Stomach (tissue), 9 donors: ENCODE data around the gene ACR. TPM values are rescaled to one million over a fixed set of nuclear protein-coding genes. Genes with fewer than 3 reads are reported as not detected.

ENCODE experiments used
- DNase-seq, 2 donors: peaks; one replicate each; pipeline versions ENCODE4 v3.0.0 to v3.0.0-alpha.2; 2013 to 2019
- H3K27ac ChIP-seq, 5 donors: fragments of 200-600 bp in 4 of 5; sonication (generic) in 4 of 5; one replicate each; pipeline ENCODE4 v1.5.1; 2013 to 2019; ENCODE audit warnings: mild to moderate bottlenecking in 1 of 5, moderate library complexity in 1 of 5
- H3K27me3 ChIP-seq, 3 donors: fragments of 200-600 bp; sonication (generic); one replicate each; pipeline ENCODE4 v1.5.1; 2017 to 2019; ENCODE audit warnings: mixed run types in 1 of 3
- H3K36me3 ChIP-seq, 4 donors: fragments of 200-600 bp; sonication (generic); 1 replicate in 3 of 4; 2 replicates in 1 of 4; pipeline ENCODE4 v1.5.1; 2016 to 2019
- H3K4me1 ChIP-seq, 4 donors: fragments of 200-600 bp; sonication (generic); one replicate each; pipeline ENCODE4 v1.5.1; 2016 to 2019
- H3K4me3 ChIP-seq, 4 donors: fragments of 200-600 bp; sonication (generic) in 3 of 4; one replicate each; pipeline ENCODE4 v1.5.1; 2016 to 2019; ENCODE audit warnings: mild to moderate bottlenecking in 1 of 4
- H3K9me3 ChIP-seq, 4 donors: fragments of 200-600 bp; sonication (generic); one replicate each; pipeline ENCODE4 v1.5.1; 2016 to 2019
- CTCF ChIP-seq, 7 experiments: fragments of 450-650 bp in 4 of 7; fragments of 200-600 bp in 3 of 7; sonication (generic) in 3 of 7; IDR thresholded peaks; one replicate each; pipeline ENCODE4 v1.5.1; 2016 to 2019; ENCODE audit warnings: antibody characterized with exemption in 7 of 7, control low read depth in 2 of 7, mild to moderate bottlenecking in 1 of 7
- EP300 ChIP-seq: sonication (generic); formaldehyde crosslinking; IDR thresholded peaks from one replicate; pipeline ENCODE4 v1.6.1; 2017; ENCODE audit warnings: antibody characterized with exemption
- POLR2A ChIP-seq, 4 donors: fragments of 450-650 bp; IDR thresholded peaks; one replicate each; pipeline ENCODE4 v1.6.1; 2016; ENCODE audit warnings: antibody characterized with exemption in 4 of 4, control low read depth in 2 of 4, mild to moderate bottlenecking in 1 of 4, moderate library complexity in 1 of 4
- POLR2AphosphoS5 ChIP-seq, 3 donors: sonication (generic); formaldehyde crosslinking; IDR thresholded peaks; one replicate each; pipeline ENCODE4 v1.6.1; 2016; ENCODE audit warnings: antibody characterized with exemption in 3 of 3
- WGBS, 5 donors: extraction: QIAGEN DNeasy Blood & Tissue Kit in 3 of 5; methylation state at CpG; one replicate each; pipeline versions ENCODE4 v1.1.5 to v1.1.7; 2013 to 2018; 5-methylcytosine and 5-hydroxymethylcytosine counted together
- intact Hi-C: fragments of 100-400 bp; cut with DNase I; formaldehyde crosslinking; loops from one replicate; pipeline ENCODE4 v1.15.1; 2023; ENCODE audit warnings: low total_unique reads
- polyA plus RNA-seq, 3 donors: library from polyadenylated mRNA; stranded (reverse); fragments of 200-250 nt; gene quantifications; one replicate each; pipeline ENCODE4 v1.2.3, GENCODE V29; 2013
- total RNA-seq, 5 donors: library from RNA; depleted of rRNA; stranded (reverse); fragments of >200 nt; gene quantifications; one replicate each; pipeline versions ENCODE4 v1.1.0 to v1.2.3, GENCODE V29; 2014 to 2016
- donor health status: healthy with polysubstance abuse.
- donor health status: Bipolar disorder and iron deficiency.
- donor health status: healthy.

ACR gene
- total and polyA plus RNA-seq, 8 donors, result 0.19 to 0.37 (median 0.23) TPM; not detected in 5

GRCh38 chr22:50702261-50702671, 35.7 kb upstream of the ACR start:
- H3K27me3 ChIP-seq, result peaks cover 0 to 30% (median 0%) of the 10 kb centered on the region in 3 donors
- 56 to 66% (median 63%) methylated on average over 7 of the region's 7 CpGs for WGBS, 5 donors

GRCh38 chr22:50702821-50703725, 34.9 kb upstream of the ACR start:
- intact Hi-C loops, result no loop called here
- Histone ChIP-seq H3K4me3 (no peak overlapping the region), H3K9me3 (no peaks in the 10 kb centered on the region), H3K27me3 (peaks cover 0 to 25% (median 0%) of the 10 kb centered on the region in 3 donors), H3K27ac (no peak overlapping the region), H3K4me1 (peaks cover 5 to 21% (median 15%) of the 10 kb centered on the region in 4 donors), H3K36me3 (peaks cover 0 to 12% (median 5%) of the 10 kb centered on the region in 4 donors)
- TF ChIP-seq POLR2A (IDR thresholded peaks at IDR 0.05) (no peak), POLR2AphosphoS5 (IDR thresholded peaks at IDR 0.05) (no peak), CTCF (IDR thresholded peaks at IDR 0.05) (no peak), EP300 (no peak)
- 83 to 87% (median 84%) methylated on average over 15 to 20 of the region's 20 CpGs for WGBS, 5 donors
- DNase-seq, result no peak

More at GRCh38 chr22:50702261-50702671, 35.7 kb upstream of the ACR start:
- TF ChIP-seq POLR2AphosphoS5 (IDR thresholded peaks at IDR 0.05), result no peak
- TF ChIP-seq EP300, result no peak
- no peak for TF ChIP-seq POLR2A (IDR thresholded peaks at IDR 0.05)
- TF ChIP-seq CTCF (IDR thresholded peaks at IDR 0.05), result no peak
- intact Hi-C loops, result no loop called here
- peaks cover 9 to 26% (median 20%) of the 10 kb centered on the region in 4 donors for H3K4me1 ChIP-seq
- H3K9me3 ChIP-seq, result no peaks in the 10 kb centered on the region
- no peak overlapping the region for H3K4me3 ChIP-seq
- H3K27ac ChIP-seq, result no peak overlapping the region
- H3K36me3 ChIP-seq, result peaks cover 0 to 12% (median 5%) of the 10 kb centered on the region in 4 donors
- DNase-seq, result no peak

- no peaks in the 10 kb centered on the region for H3K9me3 ChIP-seq
- intact Hi-C loops, result no loop called here
- peaks cover 0 to 15% (median 8%) of the 10 kb centered on the region in 4 donors for H3K4me1 ChIP-seq
- no peak overlapping the region for H3K27ac ChIP-seq
- WGBS, 5 donors, result 88 to 92% (median 89%) methylated on average over 28 to 36 of the region's 36 CpGs
- H3K4me3 ChIP-seq, result no peak overlapping the region
- peaks cover 0 to 20% (median 0%) of the 10 kb centered on the region in 3 donors for H3K27me3 ChIP-seq
- TF ChIP-seq CTCF (IDR thresholded peaks at IDR 0.05) (no peak), EP300 (no peak), POLR2AphosphoS5 (IDR thresholded peaks at IDR 0.05) (no peak), POLR2A (IDR thresholded peaks at IDR 0.05) (no peak)
- no peak for DNase-seq
- H3K36me3 ChIP-seq, result peaks cover 0 to 12% (median 5%) of the 10 kb centered on the region in 4 donors
Observed at GRCh38 chr22:50703726-50704509, 34.1 kb upstream of the ACR start.

- TF ChIP-seq POLR2AphosphoS5 (IDR thresholded peaks at IDR 0.05) (no peak), CTCF (IDR thresholded peaks at IDR 0.05) (no peak), POLR2A (IDR thresholded peaks at IDR 0.05) (no peak), EP300 (no peak)
- Histone ChIP-seq H3K4me3 (no peak overlapping the region), H3K27ac (no peak overlapping the region), H3K9me3 (no peaks in the 10 kb centered on the region), H3K27me3 (peaks cover 0 to 13% (median 0%) of the 10 kb centered on the region in 3 donors), H3K4me1 (peaks cover 0 to 15% (median 6%) of the 10 kb centered on the region in 4 donors), H3K36me3 (peaks cover 0 to 12% (median 5%) of the 10 kb centered on the region in 4 donors)
- intact Hi-C loops, result no loop called here
- no peak for DNase-seq
- WGBS, 5 donors, result 74 to 89% (median 82%) methylated on average over 21 to 37 of the region's 37 CpGs
Observed at GRCh38 chr22:50704510-50705218, 33.3 kb upstream of the ACR start.
